ENCODE measurements around the gene ST7. TPM values are rescaled to one million over a fixed set of nuclear protein-coding genes. Genes with fewer than 3 reads are reported as not detected.

ST7 gene
- total RNA-seq, 1 donor from 2014 or later = 107 TPM

- Mint-ChIP-seq H3K27me3 (ENCODE audit: unreplicated experiment) (peaks cover 9% of the 10 kb centered on the region), H3K27ac (ENCODE audit: unreplicated experiment) (no peak overlapping the region), H3K4me3 (ENCODE audit: unreplicated experiment) (no peak overlapping the region), H3K36me3 (ENCODE audit: unreplicated experiment) (no peaks in the 10 kb centered on the region), H3K4me1 (ENCODE audit: low read depth, unreplicated experiment) (peaks cover 55% of the 10 kb centered on the region), H3K9me3 (ENCODE audit: unreplicated experiment) (peaks cover 5% of the 10 kb centered on the region)
- no peak for DNase-seq
- TF ChIP-seq, protein P1, sequence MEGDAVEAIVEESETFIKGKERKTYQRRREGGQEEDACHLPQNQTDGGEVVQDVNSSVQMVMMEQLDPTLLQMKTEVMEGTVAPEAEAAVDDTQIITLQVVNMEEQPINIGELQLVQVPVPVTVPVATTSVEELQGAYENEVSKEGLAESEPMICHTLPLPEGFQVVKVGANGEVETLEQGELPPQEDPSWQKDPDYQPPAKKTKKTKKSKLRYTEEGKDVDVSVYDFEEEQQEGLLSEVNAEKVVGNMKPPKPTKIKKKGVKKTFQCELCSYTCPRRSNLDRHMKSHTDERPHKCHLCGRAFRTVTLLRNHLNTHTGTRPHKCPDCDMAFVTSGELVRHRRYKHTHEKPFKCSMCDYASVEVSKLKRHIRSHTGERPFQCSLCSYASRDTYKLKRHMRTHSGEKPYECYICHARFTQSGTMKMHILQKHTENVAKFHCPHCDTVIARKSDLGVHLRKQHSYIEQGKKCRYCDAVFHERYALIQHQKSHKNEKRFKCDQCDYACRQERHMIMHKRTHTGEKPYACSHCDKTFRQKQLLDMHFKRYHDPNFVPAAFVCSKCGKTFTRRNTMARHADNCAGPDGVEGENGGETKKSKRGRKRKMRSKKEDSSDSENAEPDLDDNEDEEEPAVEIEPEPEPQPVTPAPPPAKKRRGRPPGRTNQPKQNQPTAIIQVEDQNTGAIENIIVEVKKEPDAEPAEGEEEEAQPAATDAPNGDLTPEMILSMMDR (IDR thresholded peaks at IDR 0.05; ENCODE audit: partially characterized antibody, unreplicated experiment) = no peak
Measured at GRCh38 chr7:117095055-117095454, 141.8 kb downstream of the ST7 start.

GRCh38 chr7:117096330-117096729, 143.0 kb downstream of the ST7 start:
- Mint-ChIP-seq H3K27ac (ENCODE audit: unreplicated experiment) (peak overlapping the region; percentile 41), H3K27me3 (ENCODE audit: unreplicated experiment) (peaks cover 9% of the 10 kb centered on the region), H3K4me1 (ENCODE audit: low read depth, unreplicated experiment) (peaks cover 45% of the 10 kb centered on the region), H3K9me3 (ENCODE audit: unreplicated experiment) (peaks cover 2% of the 10 kb centered on the region), H3K4me3 (ENCODE audit: unreplicated experiment) (peak overlapping the region; percentile 61), H3K36me3 (ENCODE audit: unreplicated experiment) (no peaks in the 10 kb centered on the region)
- DNase-seq = no peak
- TF ChIP-seq, protein P1 (IDR thresholded peaks at IDR 0.05; ENCODE audit: partially characterized antibody, unreplicated experiment) = no peak

- Mint-ChIP-seq H3K27me3 (ENCODE audit: unreplicated experiment) (peaks cover 9% of the 10 kb centered on the region), H3K4me3 (ENCODE audit: unreplicated experiment) (no peak overlapping the region), H3K4me1 (ENCODE audit: low read depth, unreplicated experiment) (peaks cover 39% of the 10 kb centered on the region), H3K36me3 (ENCODE audit: unreplicated experiment) (no peaks in the 10 kb centered on the region), H3K9me3 (ENCODE audit: unreplicated experiment) (peaks cover 2% of the 10 kb centered on the region), H3K27ac (ENCODE audit: unreplicated experiment) (peak overlapping the region; percentile 22)
- DNase-seq = no peak
- TF ChIP-seq, protein P1 (IDR thresholded peaks at IDR 0.05; ENCODE audit: partially characterized antibody, unreplicated experiment) = no peak
Measured at GRCh38 chr7:117096942-117097341, 143.6 kb downstream of the ST7 start.

- peaks cover 5% of the 10 kb centered on the region for H3K27me3 Mint-ChIP-seq (ENCODE audit: unreplicated experiment)
- peaks cover 32% of the 10 kb centered on the region for H3K4me1 Mint-ChIP-seq (ENCODE audit: low read depth, unreplicated experiment)
- peaks cover 1% of the 10 kb centered on the region for H3K9me3 Mint-ChIP-seq (ENCODE audit: unreplicated experiment)
- DNase-seq = no peak
- no peak overlapping the region for H3K4me3 Mint-ChIP-seq (ENCODE audit: unreplicated experiment)
- TF ChIP-seq, protein P1 (IDR thresholded peaks at IDR 0.05; ENCODE audit: partially characterized antibody, unreplicated experiment) = no peak
- H3K36me3 Mint-ChIP-seq (ENCODE audit: unreplicated experiment) = no peaks in the 10 kb centered on the region
- H3K27ac Mint-ChIP-seq (ENCODE audit: unreplicated experiment) = no peak overlapping the region
Measured at GRCh38 chr7:117097860-117098259, 144.6 kb downstream of the ST7 start.

GRCh38 chr7:117098457-117098856, 145.2 kb downstream of the ST7 start:
- peaks cover 3% of the 10 kb centered on the region for H3K27me3 Mint-ChIP-seq (ENCODE audit: unreplicated experiment)
- DNase-seq = no peak
- peak overlapping the region; percentile 3 for H3K27ac Mint-ChIP-seq (ENCODE audit: unreplicated experiment)
- TF ChIP-seq, protein P1 (IDR thresholded peaks at IDR 0.05; ENCODE audit: partially characterized antibody, unreplicated experiment) = no peak
- H3K4me3 Mint-ChIP-seq (ENCODE audit: unreplicated experiment) = no peak overlapping the region
- H3K4me1 Mint-ChIP-seq (ENCODE audit: low read depth, unreplicated experiment) = peaks cover 28% of the 10 kb centered on the region
- no peaks in the 10 kb centered on the region for H3K36me3 Mint-ChIP-seq (ENCODE audit: unreplicated experiment)
- no peaks in the 10 kb centered on the region for H3K9me3 Mint-ChIP-seq (ENCODE audit: unreplicated experiment)
